ENCODE results near the gene GAS7. TPM values are rescaled to one million over a fixed set of nuclear protein-coding genes. Genes with fewer than 3 reads are reported as not detected.

Gene GAS7
- total and polyA plus RNA-seq, 2 of the 13 experiments (the other 11 are each of a cell fraction or from before 2014, with no cell fraction given) = 1.0 to 5.2 TPM

GRCh38 chr17:10187456-10187855 is 10.9 kb downstream of the GAS7 start:
- Histone ChIP-seq H3K27ac (ENCODE audit: extremely low read length, insufficient read depth, low read length) (no peak overlapping the region), H3K4me2 (ENCODE audit: low read depth, low read length) (no peak overlapping the region), H3K27me3 (ENCODE audit: control insufficient read depth in 1 of 2, insufficient read depth in 2 of 2, low read length in 2 of 2) (peaks cover 0 to 8% of the 10 kb centered on the region in 2 experiments; a peak in 1 of 5 replicates), H3K4me1 (ENCODE audit: insufficient read depth, low read length) (no peaks in the 10 kb centered on the region), H3K36me3 (replicated peaks in 1 of 2; ENCODE audit: control insufficient read depth in 1 of 2, insufficient read depth in 2 of 2, low read length in 2 of 2) (no peaks in the 10 kb centered on the region), H3K79me2 (ENCODE audit: insufficient read depth, low read length) (no peaks in the 10 kb centered on the region), H4K20me1 (ENCODE audit: insufficient read depth, low read length) (no peaks in the 10 kb centered on the region), H3K9me3 (ENCODE audit: low read length) (peaks cover 2% of the 10 kb centered on the region; the same call in 1 of the 2 replicates), H2AFZ (ENCODE audit: low read length) (no peak overlapping the region), H3K9ac (ENCODE audit: insufficient read depth, low read depth, low read length) (no peak overlapping the region), H3K4me3 (replicated peaks in 1 of 3; ENCODE audit: insufficient read depth in 1 of 3, low read depth in 2 of 3, low read length in 3 of 3) (no peak overlapping the region)
- TF ChIP-seq SATB2 (CRISPR knock-in tag; IDR thresholded peaks at IDR 0.05) (no peak), ZNF224 (CRISPR knock-in tag; IDR thresholded peaks at IDR 0.05) (no peak), MYNN (CRISPR knock-in tag; IDR thresholded peaks at IDR 0.05; ENCODE audit: low read depth) (no peak), SP140L (CRISPR knock-in tag; IDR thresholded peaks at IDR 0.05; ENCODE audit: borderline replicate concordance) (no peak), YY1 (IDR thresholded peaks at IDR 0.05; ENCODE audit: insufficient read depth, insufficient replicate concordance, low read depth, low read length) (no peak), STAT5B (CRISPR knock-in tag; IDR thresholded peaks at IDR 0.05) (no peak), ZFP37 (CRISPR knock-in tag; IDR thresholded peaks at IDR 0.05; ENCODE audit: borderline replicate concordance) (no peak), NFYC (CRISPR knock-in tag; IDR thresholded peaks at IDR 0.05) (no peak), SETDB1 (CRISPR knock-in tag; IDR thresholded peaks at IDR 0.05; ENCODE audit: borderline replicate concordance) (no peak), ZNF24 (IDR thresholded peaks at IDR 0.05) (no peak), SYNCRIP (IDR thresholded peaks at IDR 0.05; ENCODE audit: insufficient read depth, low read depth, low read length) (no peak)
- ChIA-PET CTCF (ENCODE audit: low intra/inter-chr PET ratio, low total read pairs) (no interaction called here), POLR2A (no interaction called here)
- intact Hi-C loops (cut with micrococcal nuclease; ENCODE audit: unreplicated experiment) = no loop called here
- FAIRE-seq = no peak
- DNase-seq (ENCODE audit: low spot score) = no peak
- in situ Hi-C loops (cut with HindIII; ENCODE audit: extremely low pct_ligation_motif_present, low pct_unique_long_range_greater_than_20kb) = no loop called here
- ATAC-seq = no peak
- WGBS (ENCODE audit: low lambda C conversion rate) = 4% methylated on average over 5 of the region's 5 CpGs
- BruUV-seq (replicated peaks) = no TSS peak
